A549 treated with Hydrocortisone at 1 μM for 4 hours (cell line): ENCODE results near the gene METRNL. TPM values are rescaled to one million over a fixed set of nuclear protein-coding genes. Genes with fewer than 3 reads are reported as not detected.

Source experiments
- total RNA-seq: library from RNA; stranded (reverse); fragments of 200-300 nt; extraction: Qiagen RNA extraction; gene quantifications from 5 replicates; pipeline ENCODE4 v1.2.3, GENCODE V29; 2022

METRNL gene, protein sequence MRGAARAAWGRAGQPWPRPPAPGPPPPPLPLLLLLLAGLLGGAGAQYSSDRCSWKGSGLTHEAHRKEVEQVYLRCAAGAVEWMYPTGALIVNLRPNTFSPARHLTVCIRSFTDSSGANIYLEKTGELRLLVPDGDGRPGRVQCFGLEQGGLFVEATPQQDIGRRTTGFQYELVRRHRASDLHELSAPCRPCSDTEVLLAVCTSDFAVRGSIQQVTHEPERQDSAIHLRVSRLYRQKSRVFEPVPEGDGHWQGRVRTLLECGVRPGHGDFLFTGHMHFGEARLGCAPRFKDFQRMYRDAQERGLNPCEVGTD
- total RNA-seq: 26.6 to 37.6 TPM (median 32.8 TPM) in 5 replicates

GRCh38 chr17:83079352-83079747 is at the start of gene METRNL:
Gene METRNL, plus strand, starts transcription at chr17:83079609. Its CDS starts 207 bp downstream, at chr17:83079816.

Other genes starting within 250 kb of the METRNL start
- gene ZNF750, start 239.6 kb upstream of the METRNL start, total RNA-seq: not detected in 5 replicates